NCI-H446 treated with DMSO at 0.1 percent for 48 hours (cell line): Measurements from ENCODE around the gene AMPD3.
A peak's percentile ranks its signal among the peaks of the same experiment; 100 is the strongest.

ENCODE experiments used
- DNase-seq: peaks from one replicate; lab custom pipeline; 2025; lab: John Stamatoyannopoulos, UW

AMPD3 gene

GRCh38 chr11:10540915-10541560, 86.0 kb downstream of the AMPD3 start, which contains the start of gene RNF141:
Gene RNF141, minus strand, starts transcription at chr11:10541187. Its CDS starts 7,029 bp downstream, at chr11:10534158.
- DNase-seq = peak; percentile 90

- no peak for DNase-seq
These were observed 86.5 kb downstream of the AMPD3 start for GRCh38 chr11:10541561-10541930.

DNA sequence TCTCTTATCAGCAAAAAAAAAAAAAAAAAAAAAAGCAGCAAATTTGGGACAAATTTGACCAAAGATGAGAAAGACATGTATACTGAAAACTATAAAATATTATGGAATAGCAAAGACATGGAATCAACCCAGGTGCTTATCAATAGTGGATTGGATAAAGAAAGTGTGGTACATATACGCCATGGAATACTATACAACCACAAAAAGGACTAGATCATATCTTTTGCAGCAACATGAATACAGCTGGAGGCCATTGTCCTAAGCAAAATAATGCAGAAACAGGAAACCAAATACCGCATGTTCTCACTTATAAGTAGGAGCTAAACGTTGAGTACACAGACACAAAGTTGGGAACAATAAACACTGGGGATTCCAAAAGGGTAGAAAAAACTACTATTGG, 87.7 kb downstream of the AMPD3 start:
- DNase-seq = no peak

GRCh38 chr11:10543782-10544181, 88.7 kb downstream of the AMPD3 start:
- DNase-seq = no peak

- no peak for DNase-seq
These were observed 89.7 kb downstream of the AMPD3 start for GRCh38 chr11:10544491-10545465.

GRCh38 chr11:10550503-10551289, 95.6 kb downstream of the AMPD3 start:
- no peak for DNase-seq

DNA sequence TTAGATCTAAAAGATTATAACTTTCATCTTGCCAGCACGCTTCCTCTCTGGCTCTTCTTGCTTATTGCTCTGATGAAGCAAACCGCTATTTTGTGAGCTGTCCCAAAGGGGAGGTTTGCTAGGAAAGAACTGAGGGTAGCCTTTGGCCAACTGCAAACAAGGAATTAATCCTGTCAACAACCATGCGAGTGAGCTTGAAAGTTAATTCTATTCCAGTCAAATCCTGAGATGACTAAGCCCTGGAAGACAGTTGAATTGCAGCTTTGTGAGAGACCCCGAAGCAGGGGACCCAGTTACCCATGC, 96.2 kb downstream of the AMPD3 start:
- no peak for DNase-seq

GRCh38 chr11:10551845-10552352, 96.8 kb downstream of the AMPD3 start:
- no peak for DNase-seq

GRCh38 chr11:10556590-10556989, 101.5 kb downstream of the AMPD3 start:
- no peak for DNase-seq
